Activated naive CD8-positive, alpha-beta T cell treated with anti-CD3 and anti-CD28 coated beads for 36 hours (primary cell): ENCODE results near the gene TXNRD1. TPM values are rescaled to one million over a fixed set of nuclear protein-coding genes. Genes with fewer than 3 reads are reported as not detected.
A peak's percentile ranks its signal among the peaks of the same experiment; 100 is the strongest.

ENCODE experiments used
- DNase-seq: peaks from one replicate; pipeline ENCODE4 v3.0.0; 2021
- H3K27ac Mint-ChIP-seq: one replicate; pipeline ENCODE4 v1.8.0; 2022; ENCODE audit warnings: mild to moderate bottlenecking, moderate library complexity, mixed read lengths
- H3K27me3 Mint-ChIP-seq: one replicate; pipeline ENCODE4 v1.8.0; 2022; ENCODE audit warnings: mild to moderate bottlenecking, mixed read lengths
- H3K36me3 Mint-ChIP-seq: one replicate; pipeline ENCODE4 v1.8.0; 2021; ENCODE audit warnings: mild to moderate bottlenecking, mixed read lengths
- H3K4me1 Mint-ChIP-seq: one replicate; pipeline ENCODE4 v1.8.0; 2021; ENCODE audit warnings: mixed read lengths
- H3K4me3 Mint-ChIP-seq: one replicate; pipeline ENCODE4 v1.8.0; 2022; ENCODE audit warnings: mild to moderate bottlenecking, moderate library complexity, mixed read lengths
- H3K9me3 Mint-ChIP-seq: one replicate; pipeline ENCODE4 v1.8.0; 2022; ENCODE audit warnings: mixed read lengths
- total RNA-seq, 2 experiments: library from RNA; stranded (reverse); gene quantifications; one replicate each; pipeline ENCODE4 v1.2.3, GENCODE V29; 2021

TXNRD1 gene
- total RNA-seq, 2 experiments from 2014 or later = 120 to 125 TPM

DNA sequence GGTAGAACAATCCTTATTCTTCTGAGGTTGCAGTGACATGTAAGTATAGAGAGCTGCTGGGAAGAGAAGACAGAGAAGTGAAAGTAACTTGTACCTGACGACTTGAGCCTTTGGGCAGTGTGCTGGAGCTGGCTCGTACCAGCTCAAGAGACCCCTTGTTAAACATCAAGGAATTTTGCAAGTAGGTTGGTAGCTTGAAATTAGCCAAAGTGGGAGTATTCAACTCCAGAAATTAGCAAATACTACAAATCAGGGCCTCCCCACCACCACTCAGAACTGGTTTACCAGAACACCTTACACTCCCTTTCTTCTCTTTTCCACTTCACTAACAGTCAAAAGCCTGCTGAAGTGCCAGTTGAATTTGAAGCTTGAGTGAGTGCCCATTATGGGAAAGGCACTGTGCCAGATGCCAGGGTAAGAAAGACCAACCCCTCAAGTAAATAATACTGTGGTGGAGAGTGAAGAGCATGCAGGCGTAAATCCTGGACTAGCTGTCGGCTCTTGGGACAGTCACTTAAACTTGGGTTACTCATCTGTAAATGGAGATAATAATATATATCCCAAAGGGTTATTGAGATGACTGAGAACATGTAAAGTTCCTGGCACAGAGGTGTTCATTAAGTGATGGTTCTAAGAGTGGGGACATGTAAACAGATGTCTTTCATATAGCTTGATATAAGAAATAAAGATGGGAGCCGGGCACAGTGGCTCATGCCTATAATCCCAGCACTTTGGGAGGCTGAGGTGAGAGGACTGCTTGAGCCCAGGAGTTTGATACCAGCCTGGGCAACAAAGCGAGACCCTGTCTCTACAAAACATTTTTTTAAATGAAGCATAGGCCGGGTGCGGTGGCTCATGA lies 60.9 kb downstream of the TXNRD1 start:
- peaks cover 6% of the 10 kb centered on the region for H3K4me1 Mint-ChIP-seq

DNA sequence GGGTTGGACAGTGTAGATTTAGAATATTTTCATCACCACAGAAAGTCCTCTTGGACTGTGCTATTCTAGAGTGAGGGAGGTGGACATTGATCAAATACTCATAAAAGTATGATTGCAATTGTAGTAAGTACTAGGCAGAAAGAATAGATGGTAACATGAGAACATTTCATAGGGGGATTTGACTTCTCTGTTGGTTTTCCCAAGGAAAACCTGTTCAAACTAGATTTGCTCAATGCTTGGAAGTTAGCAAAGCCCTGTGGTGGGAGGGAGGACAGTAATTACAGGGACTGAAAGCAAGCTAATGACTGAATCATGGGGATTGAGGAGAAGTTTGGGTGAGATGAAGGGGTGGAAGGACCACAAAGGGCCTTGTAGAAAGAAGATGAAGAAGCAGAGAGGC lies 63.6 kb downstream of the TXNRD1 start:
- H3K36me3 Mint-ChIP-seq = peaks cover 2% of the 10 kb centered on the region
- peaks cover 7% of the 10 kb centered on the region for H3K27me3 Mint-ChIP-seq
- H3K4me1 Mint-ChIP-seq = peaks cover 6% of the 10 kb centered on the region
- no peaks in the 10 kb centered on the region for H3K9me3 Mint-ChIP-seq
- no peak overlapping the region for H3K4me3 Mint-ChIP-seq
- no peak for DNase-seq
- H3K27ac Mint-ChIP-seq = no peak overlapping the region

More for the DNA sequence above, 60.9 kb downstream of the TXNRD1 start:
- H3K4me3 Mint-ChIP-seq = peak overlapping the region; percentile 40
- no peak overlapping the region for H3K27ac Mint-ChIP-seq
- no peaks in the 10 kb centered on the region for H3K9me3 Mint-ChIP-seq
- DNase-seq = no peak
- H3K36me3 Mint-ChIP-seq = peaks cover 2% of the 10 kb centered on the region
- peaks cover 4% of the 10 kb centered on the region for H3K27me3 Mint-ChIP-seq

GRCh38 chr12:104280111-104280510 lies 64.5 kb downstream of the TXNRD1 start:
- Mint-ChIP-seq H3K4me3 (no peak overlapping the region), H3K9me3 (no peaks in the 10 kb centered on the region)

GRCh38 chr12:104280717-104281458 lies 65.3 kb downstream of the TXNRD1 start:
- Mint-ChIP-seq H3K27me3 (peaks cover 7% of the 10 kb centered on the region), H3K36me3 (peaks cover 2% of the 10 kb centered on the region), H3K4me3 (no peak overlapping the region), H3K27ac (no peak overlapping the region), H3K9me3 (no peaks in the 10 kb centered on the region), H3K4me1 (peaks cover 11% of the 10 kb centered on the region)
- no peak for DNase-seq

More at GRCh38 chr12:104280111-104280510, 64.5 kb downstream of the TXNRD1 start:
- H3K27ac Mint-ChIP-seq = no peak overlapping the region
- peaks cover 7% of the 10 kb centered on the region for H3K27me3 Mint-ChIP-seq
- no peak for DNase-seq
- peaks cover 6% of the 10 kb centered on the region for H3K4me1 Mint-ChIP-seq
- H3K36me3 Mint-ChIP-seq = peaks cover 2% of the 10 kb centered on the region

GRCh38 chr12:104281636-104282035 lies 66.1 kb downstream of the TXNRD1 start:
- Mint-ChIP-seq H3K4me3 (no peak overlapping the region), H3K27ac (no peak overlapping the region), H3K4me1 (peaks cover 18% of the 10 kb centered on the region), H3K36me3 (peaks cover 2% of the 10 kb centered on the region), H3K27me3 (peaks cover 7% of the 10 kb centered on the region), H3K9me3 (no peaks in the 10 kb centered on the region)
- DNase-seq = no peak

- Mint-ChIP-seq H3K36me3 (peaks cover 4% of the 10 kb centered on the region), H3K4me3 (no peak overlapping the region), H3K27me3 (peaks cover 7% of the 10 kb centered on the region)
These were observed 66.5 kb downstream of the TXNRD1 start for GRCh38 chr12:104282109-104282508.

DNA sequence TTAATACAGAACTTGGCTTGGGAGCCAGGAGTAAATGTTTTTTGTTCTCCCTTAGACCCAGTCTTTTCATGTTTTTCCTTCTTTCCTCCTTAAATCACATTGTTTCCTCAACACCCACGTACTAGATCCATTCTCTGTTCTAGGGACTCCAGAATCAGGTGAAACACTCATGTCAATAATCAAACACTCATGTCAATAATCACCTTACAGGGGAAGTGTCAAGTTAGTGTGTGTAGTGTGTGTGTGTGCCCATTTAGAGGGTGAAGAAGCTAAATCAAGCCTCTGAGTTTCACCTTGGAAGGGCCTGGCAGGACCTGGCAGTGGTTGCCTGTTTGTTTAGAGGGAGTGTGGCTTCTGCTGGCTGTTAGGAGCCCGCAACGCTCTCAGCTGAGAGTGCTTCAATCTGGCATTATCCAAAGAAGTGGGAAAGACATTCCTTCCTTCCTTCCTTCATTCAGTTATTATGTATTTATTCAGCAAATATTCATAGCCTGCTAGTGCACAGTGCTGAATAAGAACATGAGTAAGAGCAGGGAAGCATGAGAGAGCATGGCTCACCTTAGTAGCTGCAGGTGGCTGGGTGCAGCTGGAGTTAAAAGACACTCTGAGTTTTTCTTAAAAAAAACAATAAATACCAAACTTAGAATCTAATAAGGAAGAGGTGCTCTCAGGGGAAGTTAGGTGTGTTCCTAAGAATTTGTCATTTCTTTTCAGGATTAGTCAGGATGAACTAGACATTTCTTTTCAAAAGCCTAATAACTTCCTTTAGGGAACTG lies 70.3 kb downstream of the TXNRD1 start:
- H3K27me3 Mint-ChIP-seq = peaks cover 4% of the 10 kb centered on the region
- H3K4me3 Mint-ChIP-seq = peak overlapping the region; percentile 99
- no peaks in the 10 kb centered on the region for H3K9me3 Mint-ChIP-seq
- H3K27ac Mint-ChIP-seq = peak overlapping the region; percentile 100
- peak; percentile 8 for DNase-seq
- H3K4me1 Mint-ChIP-seq = peaks cover 18% of the 10 kb centered on the region
- peaks cover 21% of the 10 kb centered on the region for H3K36me3 Mint-ChIP-seq

More at GRCh38 chr12:104282109-104282508, 66.5 kb downstream of the TXNRD1 start:
- Mint-ChIP-seq H3K9me3 (no peaks in the 10 kb centered on the region), H3K4me1 (peaks cover 20% of the 10 kb centered on the region), H3K27ac (no peak overlapping the region)
- DNase-seq = no peak

- peak; percentile 90 for DNase-seq
- Mint-ChIP-seq H3K27me3 (peaks cover under 1% of the 10 kb centered on the region), H3K9me3 (no peaks in the 10 kb centered on the region), H3K36me3 (peaks cover 26% of the 10 kb centered on the region), H3K4me1 (peaks cover 16% of the 10 kb centered on the region), H3K4me3 (peak overlapping the region; percentile 99), H3K27ac (peak overlapping the region; percentile 100)
These were observed 71.2 kb downstream of the TXNRD1 start for GRCh38 chr12:104286516-104287482.

GRCh38 chr12:104288635-104289274 lies 73.2 kb downstream of the TXNRD1 start:
- Mint-ChIP-seq H3K36me3 (peaks cover 43% of the 10 kb centered on the region), H3K27ac (peak overlapping the region; percentile 100), H3K27me3 (no peaks in the 10 kb centered on the region), H3K9me3 (no peaks in the 10 kb centered on the region), H3K4me1 (peaks cover 19% of the 10 kb centered on the region), H3K4me3 (peak overlapping the region; percentile 99)
- peak; percentile 88 for DNase-seq

GRCh38 chr12:104290320-104290719 lies 74.7 kb downstream of the TXNRD1 start:
- Mint-ChIP-seq H3K4me1 (peaks cover 26% of the 10 kb centered on the region), H3K27ac (no peak overlapping the region)

DNA sequence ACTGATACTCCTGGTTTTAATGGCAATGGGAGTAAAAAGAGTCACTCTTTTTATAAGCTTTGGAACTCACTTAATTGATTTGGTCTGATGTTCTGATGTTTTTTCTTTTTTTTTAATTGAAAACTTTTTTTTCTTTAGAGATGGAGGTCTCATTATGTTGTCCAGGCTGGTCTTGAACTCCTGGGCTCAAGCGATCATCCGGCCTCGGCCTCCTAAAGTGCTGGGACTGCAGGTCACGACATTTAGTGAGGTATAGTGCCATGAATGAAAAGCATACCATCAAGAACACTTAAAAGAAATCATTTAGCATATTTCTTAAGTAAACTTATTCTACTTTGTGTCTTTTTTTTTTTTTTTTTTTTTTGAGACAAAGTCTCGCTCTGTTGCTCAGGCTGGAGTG lies 75.3 kb downstream of the TXNRD1 start:
- Mint-ChIP-seq H3K4me1 (peaks cover 25% of the 10 kb centered on the region), H3K27ac (no peak overlapping the region), H3K9me3 (no peaks in the 10 kb centered on the region), H3K4me3 (no peak overlapping the region), H3K36me3 (peaks cover 55% of the 10 kb centered on the region), H3K27me3 (no peaks in the 10 kb centered on the region)
- DNase-seq = no peak

More at GRCh38 chr12:104290320-104290719, 74.7 kb downstream of the TXNRD1 start:
- Mint-ChIP-seq H3K36me3 (peaks cover 52% of the 10 kb centered on the region), H3K4me3 (no peak overlapping the region), H3K9me3 (no peaks in the 10 kb centered on the region), H3K27me3 (no peaks in the 10 kb centered on the region)
- DNase-seq = no peak

DNA sequence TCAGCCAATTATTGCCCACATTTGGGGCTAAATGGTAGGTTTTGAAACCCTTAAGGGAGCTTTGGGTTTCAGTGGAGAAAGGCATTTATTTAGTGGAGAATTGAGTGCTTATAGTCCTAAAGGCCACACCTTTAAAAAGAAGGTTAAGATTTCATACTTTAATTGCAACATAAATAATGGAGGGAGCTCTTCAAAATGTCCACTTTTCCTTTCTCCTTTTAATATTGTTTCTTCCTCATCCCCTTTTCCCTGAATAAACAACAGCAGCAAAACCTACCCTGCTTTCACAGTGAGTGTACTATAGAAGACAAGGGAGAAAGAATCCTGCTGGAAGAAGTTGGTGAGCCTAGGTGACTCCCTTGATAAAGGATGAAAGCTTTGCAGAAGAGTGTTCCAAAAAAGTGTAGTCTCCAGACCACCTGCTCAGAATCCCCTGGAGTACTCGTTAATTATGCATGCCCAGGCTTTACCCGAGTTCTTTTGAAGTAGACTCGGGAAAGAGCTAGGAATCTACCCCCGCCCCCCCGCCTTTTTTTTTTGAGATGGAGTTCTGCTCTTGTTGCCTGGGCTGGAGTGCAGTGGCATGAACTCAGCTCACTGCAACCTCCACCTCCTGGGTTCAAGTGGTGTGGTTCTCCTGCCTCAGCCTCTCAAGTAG lies 76.4 kb downstream of the TXNRD1 start:
- Mint-ChIP-seq H3K4me1 (peaks cover 19% of the 10 kb centered on the region), H3K9me3 (no peaks in the 10 kb centered on the region), H3K4me3 (no peak overlapping the region), H3K27me3 (no peaks in the 10 kb centered on the region), H3K36me3 (peaks cover 57% of the 10 kb centered on the region), H3K27ac (no peak overlapping the region)
- DNase-seq = no peak
